Natural killer cell (primary cell): Measurements from ENCODE around the gene FAXDC2. TPM values are rescaled to one million over a fixed set of nuclear protein-coding genes. Genes with fewer than 3 reads are reported as not detected.

Experiments used
- ATAC-seq, 3 donors: fragments of 150-1000 bp in 2 of 3; fragments of 200-7000 bp in 1 of 3; cut with Tn5 transposase; 1 replicate in 1 of 3; 2 replicates in 2 of 3; pipeline ENCODE4 v1.10.0; 2021; ENCODE audit warnings: mild to moderate bottlenecking in 2 of 3, moderate library complexity in 2 of 3
- DNase-seq, 2 donors: peaks; one replicate each; pipeline versions ENCODE4 v3.0.0 to v3.0.0-alpha.2; 2013 to 2021; ENCODE audit warnings: mixed read lengths in 1 of 2
- H3K27ac ChIP-seq: one replicate; pipeline ENCODE4 v1.5.1; 2013; ENCODE audit warnings: mild to moderate bottlenecking, low read length
- H3K27me3 ChIP-seq: one replicate; pipeline ENCODE4 v1.6.1; 2013; ENCODE audit warnings: low read length; ENCODE audit not compliant: control insufficient read depth, insufficient read depth
- H3K36me3 ChIP-seq: one replicate; pipeline ENCODE4 v1.6.1; 2013; ENCODE audit warnings: low read length; ENCODE audit not compliant: control insufficient read depth, insufficient read depth
- H3K4me1 ChIP-seq: one replicate; pipeline ENCODE4 v1.6.1; 2013; ENCODE audit warnings: low read length; ENCODE audit not compliant: control insufficient read depth, insufficient read depth
- H3K4me3 ChIP-seq: one replicate; pipeline ENCODE4 v1.5.1; 2013; ENCODE audit warnings: low read length
- H3K9me3 ChIP-seq: one replicate; pipeline ENCODE4 v1.6.1; 2013; ENCODE audit warnings: low read length; ENCODE audit not compliant: control insufficient read depth, insufficient read depth
- H3K27ac Mint-ChIP-seq, 2 donors: one replicate each; pipeline ENCODE4 v1.8.0; 2022; ENCODE audit warnings: mild to moderate bottlenecking in 2 of 2, mixed read lengths in 2 of 2, moderate library complexity in 1 of 2
- H3K27me3 Mint-ChIP-seq, 2 donors: one replicate each; pipeline ENCODE4 v1.8.0; 2022; ENCODE audit warnings: low read depth in 2 of 2, mixed read lengths in 2 of 2
- H3K36me3 Mint-ChIP-seq: one replicate; pipeline ENCODE4 v1.8.0; 2022; ENCODE audit warnings: mixed read lengths
- H3K4me1 Mint-ChIP-seq, 2 donors: one replicate each; pipeline ENCODE4 v1.8.0; 2022; ENCODE audit warnings: mixed read lengths in 2 of 2
- H3K4me3 Mint-ChIP-seq: one replicate; pipeline ENCODE4 v1.8.0; 2022; ENCODE audit warnings: mild to moderate bottlenecking, moderate library complexity, mixed read lengths
- H3K9me3 Mint-ChIP-seq, 2 donors: one replicate each; pipeline ENCODE4 v1.8.0; 2022; ENCODE audit warnings: mixed read lengths in 2 of 2
- WGBS: methylation state at CpG from one replicate; pipeline ENCODE4 v1.1.7; 2013; ENCODE audit warnings: missing lambda C conversion rate; ENCODE audit not compliant: insufficient coverage; 5-methylcytosine and 5-hydroxymethylcytosine counted together
- intact Hi-C: fragments of 100-400 bp; cut with micrococcal nuclease; formaldehyde crosslinking; loops from one replicate; pipeline ENCODE4 v1.14.2; 2022
- total RNA-seq, 4 donors: library from RNA; stranded (reverse); fragments of 120-200 nt in 1 of 4; gene quantifications; one replicate each; pipeline versions ENCODE4 v1.2.3 to v1.2.4, GENCODE V29; 2013 to 2022
- TF ChIP-seq, protein P1 (sequence below): fragments of 200-600 bp; IDR thresholded peaks from one replicate; pipeline ENCODE4 v1.8.0; 2022; ENCODE audit warnings: antibody characterized with exemption

Gene FAXDC2
- total RNA-seq, 3 donors from 2014 or later (not counting 1 experiment from before 2014, with no cell fraction given): 0.48 to 2.9 (median 1.4) TPM

DNA sequence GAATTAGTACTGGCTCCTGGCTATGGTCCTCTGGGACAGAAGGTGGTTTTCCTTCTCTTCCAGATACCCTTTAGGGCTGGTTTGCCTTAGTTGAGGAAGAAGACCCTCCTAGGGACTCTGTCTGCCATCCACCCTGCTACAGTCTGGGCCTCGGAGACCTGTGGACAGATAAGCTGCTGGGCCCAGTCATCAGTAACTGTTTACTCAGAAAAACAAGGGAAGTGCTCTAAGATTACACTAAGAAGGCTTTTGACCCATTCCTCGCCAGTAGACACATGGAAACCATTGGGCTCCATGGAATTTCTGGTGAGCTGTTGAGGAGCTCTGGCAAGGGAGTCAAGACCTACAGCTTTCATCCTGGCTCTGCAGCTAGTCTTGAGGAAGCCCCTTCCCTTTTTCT lies 64.0 kb downstream of the FAXDC2 start:
- peaks cover 69 to 79% of the 10 kb centered on the region in 2 donors for H3K4me1 Mint-ChIP-seq
- H3K27me3 Mint-ChIP-seq: no peaks in the 10 kb centered on the region
- H3K4me3 Mint-ChIP-seq: no peak overlapping the region
- H3K36me3 ChIP-seq: no peaks in the 10 kb centered on the region
- H3K36me3 Mint-ChIP-seq: no peaks in the 10 kb centered on the region
- H3K27me3 ChIP-seq: no peaks in the 10 kb centered on the region
- intact Hi-C loops: no loop called here
- no peak for DNase-seq
- WGBS: 88% methylated on average over 2 of the region's 2 CpGs
- no peaks in the 10 kb centered on the region for H3K9me3 Mint-ChIP-seq
- H3K4me1 ChIP-seq: peaks cover 37% of the 10 kb centered on the region
- H3K9me3 ChIP-seq: no peaks in the 10 kb centered on the region
- peak overlapping the region in 1 of 2 donors; percentile 63 for H3K27ac Mint-ChIP-seq
- TF ChIP-seq, protein P1, sequence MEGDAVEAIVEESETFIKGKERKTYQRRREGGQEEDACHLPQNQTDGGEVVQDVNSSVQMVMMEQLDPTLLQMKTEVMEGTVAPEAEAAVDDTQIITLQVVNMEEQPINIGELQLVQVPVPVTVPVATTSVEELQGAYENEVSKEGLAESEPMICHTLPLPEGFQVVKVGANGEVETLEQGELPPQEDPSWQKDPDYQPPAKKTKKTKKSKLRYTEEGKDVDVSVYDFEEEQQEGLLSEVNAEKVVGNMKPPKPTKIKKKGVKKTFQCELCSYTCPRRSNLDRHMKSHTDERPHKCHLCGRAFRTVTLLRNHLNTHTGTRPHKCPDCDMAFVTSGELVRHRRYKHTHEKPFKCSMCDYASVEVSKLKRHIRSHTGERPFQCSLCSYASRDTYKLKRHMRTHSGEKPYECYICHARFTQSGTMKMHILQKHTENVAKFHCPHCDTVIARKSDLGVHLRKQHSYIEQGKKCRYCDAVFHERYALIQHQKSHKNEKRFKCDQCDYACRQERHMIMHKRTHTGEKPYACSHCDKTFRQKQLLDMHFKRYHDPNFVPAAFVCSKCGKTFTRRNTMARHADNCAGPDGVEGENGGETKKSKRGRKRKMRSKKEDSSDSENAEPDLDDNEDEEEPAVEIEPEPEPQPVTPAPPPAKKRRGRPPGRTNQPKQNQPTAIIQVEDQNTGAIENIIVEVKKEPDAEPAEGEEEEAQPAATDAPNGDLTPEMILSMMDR: no peak
- no peak overlapping the region for H3K4me3 ChIP-seq
- H3K27ac ChIP-seq: no peak overlapping the region
- ATAC-seq: no peak

DNA sequence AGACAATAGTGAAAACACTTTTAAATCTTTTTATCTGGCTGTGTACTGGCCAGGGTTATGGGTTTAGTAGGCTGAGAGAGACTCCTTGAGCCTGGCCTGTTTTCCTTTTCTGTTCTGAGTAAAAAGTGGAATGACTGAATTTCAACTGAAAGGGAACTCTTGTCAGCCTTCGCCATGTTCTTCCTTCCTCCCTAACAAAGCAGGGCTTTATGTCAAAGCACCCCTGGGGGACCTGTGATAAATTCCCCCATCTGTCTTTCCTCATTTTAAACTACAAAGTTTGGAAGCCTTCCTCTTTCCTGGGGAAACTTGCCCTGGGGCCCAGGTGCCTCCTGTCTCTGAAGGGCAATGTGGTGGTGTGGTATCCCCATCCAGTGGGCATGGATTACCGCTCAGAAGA lies 65.5 kb downstream of the FAXDC2 start:
- intact Hi-C loops: no loop called here
- H3K36me3 ChIP-seq: no peaks in the 10 kb centered on the region
- Mint-ChIP-seq H3K27ac (peak overlapping the region; percentile 63 to 78), H3K27me3 (no peaks in the 10 kb centered on the region), H3K4me1 (peaks cover 67 to 77% of the 10 kb centered on the region in 2 donors), H3K36me3 (no peaks in the 10 kb centered on the region), H3K4me3 (peak overlapping the region; percentile 33), H3K9me3 (no peaks in the 10 kb centered on the region)
- ATAC-seq (no peak), DNase-seq (no peak)
- peaks cover 47% of the 10 kb centered on the region for H3K4me1 ChIP-seq
- H3K27me3 ChIP-seq: no peaks in the 10 kb centered on the region
- TF ChIP-seq, protein P1: no peak
- no peak overlapping the region for H3K27ac ChIP-seq
- no peak overlapping the region for H3K4me3 ChIP-seq
- no peaks in the 10 kb centered on the region for H3K9me3 ChIP-seq
- 91% methylated on average over 2 of the region's 2 CpGs for WGBS

DNA sequence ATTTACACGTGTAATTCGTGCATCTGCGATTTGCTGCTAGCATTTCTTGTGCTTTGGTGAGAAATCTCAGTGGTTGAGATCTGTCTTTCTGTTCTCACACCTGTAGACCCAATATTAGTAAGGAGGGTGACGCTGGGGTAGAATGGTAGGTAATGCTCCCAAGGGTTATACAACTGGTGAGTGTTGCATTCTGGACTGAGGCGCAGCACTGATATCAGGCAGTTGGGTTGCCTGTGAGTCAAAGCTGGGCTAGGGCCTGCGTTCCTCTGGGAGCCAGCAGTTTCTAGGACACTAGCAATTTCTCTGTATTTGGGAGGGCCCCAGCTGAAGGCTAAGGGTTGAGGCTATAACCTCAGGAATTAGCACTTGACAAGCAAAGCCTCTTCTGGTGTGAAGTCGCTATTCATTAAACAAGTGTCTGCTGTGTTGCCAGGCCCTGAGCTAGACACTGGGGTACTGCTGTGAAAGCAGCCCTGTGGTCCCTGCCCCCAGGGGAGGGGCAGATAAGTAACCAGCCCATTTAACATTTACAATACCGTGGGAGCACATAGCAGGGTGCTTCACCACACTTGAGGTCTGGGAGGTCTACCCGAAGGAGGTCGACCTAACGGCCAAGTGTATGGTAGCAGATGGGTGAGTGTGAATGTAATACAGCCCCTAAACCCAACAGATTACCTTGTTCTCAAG lies 66.5 kb downstream of the FAXDC2 start:
- intact Hi-C loops: no loop called here

More for the DNA sequence above, 66.5 kb downstream of the FAXDC2 start:
- no peak overlapping the region for H3K27ac ChIP-seq
- TF ChIP-seq, protein P1: no peak
- H3K9me3 ChIP-seq: no peaks in the 10 kb centered on the region
- Mint-ChIP-seq H3K27me3 (no peaks in the 10 kb centered on the region), H3K36me3 (no peaks in the 10 kb centered on the region), H3K4me1 (peaks cover 67 to 80% of the 10 kb centered on the region in 2 donors), H3K4me3 (no peak overlapping the region), H3K9me3 (no peaks in the 10 kb centered on the region), H3K27ac (peak overlapping the region; percentile 63 to 78)
- no peak overlapping the region for H3K4me3 ChIP-seq
- no peaks in the 10 kb centered on the region for H3K27me3 ChIP-seq
- peaks cover 50% of the 10 kb centered on the region for H3K4me1 ChIP-seq
- H3K36me3 ChIP-seq: no peaks in the 10 kb centered on the region
- no peak for DNase-seq
- ATAC-seq: peak; percentile 63 to 82 (median 77)
- 58% methylated on average over 5 of the region's 11 CpGs for WGBS
